H54 (cell line): ENCODE data around the gene SKOR1.

Experiments used
- DNase-seq: peaks from one replicate; pipeline ENCODE4 v3.0.0; 2011; ENCODE audit warnings: low spot score, mixed read lengths; ENCODE audit not compliant: insufficient read length
- FAIRE-seq: peaks from 3 replicates; lab custom pipeline; 2011; peaks lifted over from hg19 to GRCh38; lab: Jason Lieb, UNC
- POLR2A ChIP-seq: IDR thresholded peaks from 2 replicates; pipeline ENCODE4 v1.6.1; 2011; ENCODE audit warnings: low read depth, mild to moderate bottlenecking, low read length

The SKOR1 gene

GRCh38 chr15:67879440-67880129, 54.3 kb downstream of the SKOR1 start:
- TF ChIP-seq POLR2A = no peak
- FAIRE-seq (no peak), DNase-seq (no peak)

- no peak for TF ChIP-seq POLR2A
- DNase-seq = no peak
- no peak for FAIRE-seq
Measured at GRCh38 chr15:67880651-67881182, 55.4 kb downstream of the SKOR1 start.

GRCh38 chr15:67882487-67883233, 57.4 kb downstream of the SKOR1 start:
- DNase-seq (no peak), FAIRE-seq (no peak)
- TF ChIP-seq POLR2A = no peak

GRCh38 chr15:67883234-67883773, 58.0 kb downstream of the SKOR1 start:
- DNase-seq = no peak
- TF ChIP-seq POLR2A = no peak
- no peak for FAIRE-seq

GRCh38 chr15:67884009-67884408, 58.7 kb downstream of the SKOR1 start:
- DNase-seq (no peak), FAIRE-seq (no peak)
- no peak for TF ChIP-seq POLR2A
